Transverse colon (tissue), 3 donors: ENCODE measurements around the gene REEP1.

Experiments used
- EP300 ChIP-seq: sonication (generic); formaldehyde crosslinking; IDR thresholded peaks from one replicate; pipeline ENCODE4 v1.6.1; 2017; ENCODE audit warnings: antibody characterized with exemption, low read depth
- POLR2A ChIP-seq: fragments of 450-650 bp; IDR thresholded peaks from one replicate; pipeline ENCODE4 v1.6.1; 2016; ENCODE audit warnings: antibody characterized with exemption, mild to moderate bottlenecking, moderate library complexity
- TF ChIP-seq, protein P1 (sequence below), 5 experiments: fragments of 200-600 bp in 3 of 5; fragments of 450-650 bp in 2 of 5; sonication (generic) in 3 of 5; IDR thresholded peaks; 1 replicate in 2 of 5; 2 replicates in 3 of 5; pipeline ENCODE4 v1.5.1; 2016 to 2017; ENCODE audit warnings: antibody characterized with exemption in 5 of 5, inconsistent platforms in 3 of 5, mild to moderate bottlenecking in 2 of 5, moderate library complexity in 1 of 5

DNA sequence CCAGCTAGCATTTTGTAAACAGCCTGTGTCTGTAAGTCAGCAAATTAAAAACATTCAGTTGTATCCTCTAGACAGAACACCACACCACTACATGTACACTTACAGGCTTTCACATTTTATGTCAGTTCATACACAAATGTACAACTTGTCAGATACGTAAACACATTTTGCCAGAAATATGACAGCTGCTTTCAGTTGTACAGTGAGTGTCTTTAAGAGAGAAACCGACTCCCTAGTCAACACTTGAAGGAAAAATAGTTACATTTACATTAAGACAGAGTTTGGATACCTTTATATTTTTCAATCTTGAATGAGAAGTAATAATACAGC is 123.0 kb downstream of the REEP1 start:
- TF ChIP-seq POLR2A (no peak), EP300 (no peak)
- TF ChIP-seq, protein P1, sequence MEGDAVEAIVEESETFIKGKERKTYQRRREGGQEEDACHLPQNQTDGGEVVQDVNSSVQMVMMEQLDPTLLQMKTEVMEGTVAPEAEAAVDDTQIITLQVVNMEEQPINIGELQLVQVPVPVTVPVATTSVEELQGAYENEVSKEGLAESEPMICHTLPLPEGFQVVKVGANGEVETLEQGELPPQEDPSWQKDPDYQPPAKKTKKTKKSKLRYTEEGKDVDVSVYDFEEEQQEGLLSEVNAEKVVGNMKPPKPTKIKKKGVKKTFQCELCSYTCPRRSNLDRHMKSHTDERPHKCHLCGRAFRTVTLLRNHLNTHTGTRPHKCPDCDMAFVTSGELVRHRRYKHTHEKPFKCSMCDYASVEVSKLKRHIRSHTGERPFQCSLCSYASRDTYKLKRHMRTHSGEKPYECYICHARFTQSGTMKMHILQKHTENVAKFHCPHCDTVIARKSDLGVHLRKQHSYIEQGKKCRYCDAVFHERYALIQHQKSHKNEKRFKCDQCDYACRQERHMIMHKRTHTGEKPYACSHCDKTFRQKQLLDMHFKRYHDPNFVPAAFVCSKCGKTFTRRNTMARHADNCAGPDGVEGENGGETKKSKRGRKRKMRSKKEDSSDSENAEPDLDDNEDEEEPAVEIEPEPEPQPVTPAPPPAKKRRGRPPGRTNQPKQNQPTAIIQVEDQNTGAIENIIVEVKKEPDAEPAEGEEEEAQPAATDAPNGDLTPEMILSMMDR (IDR thresholded peaks at IDR 0.05) = no peak
